ENCODE data around the gene PLA2G2C. TPM values are rescaled to one million over a fixed set of nuclear protein-coding genes. Genes with fewer than 3 reads are reported as not detected.

Gene PLA2G2C
- total RNA-seq, 2 experiments from 2014 or later = 0.44 to 0.57 TPM

- Histone ChIP-seq H3K4me2 (ENCODE audit: low read length) (no peak overlapping the region), H3K36me3 (ENCODE audit: insufficient read depth, low read length) (no peaks in the 10 kb centered on the region), H3K27ac (ENCODE audit: low read depth, low read length, poor library complexity, severe bottlenecking) (no peak overlapping the region), H3K79me2 (ENCODE audit: insufficient read depth, low read depth, low read length) (no peaks in the 10 kb centered on the region), H2AFZ (ENCODE audit: low read length) (no peak overlapping the region), H3K9me3 (ENCODE audit: low read length) (peaks cover 7% of the 10 kb centered on the region; the same call in 1 of the 2 replicates), H3K9me2 (ENCODE audit: insufficient read depth, low read length) (no peaks in the 10 kb centered on the region), H3K4me1 (ENCODE audit: insufficient read depth, low read length, poor library complexity, severe bottlenecking) (peaks cover 4% of the 10 kb centered on the region), H4K20me1 (ENCODE audit: insufficient read depth, low read length) (no peaks in the 10 kb centered on the region), H3K4me3 (ENCODE audit: low read depth, low read length, poor library complexity, severe bottlenecking) (no peak overlapping the region)
- TF ChIP-seq CTCF (conservative IDR thresholded peaks at IDR 0.05; ENCODE audit: low read length) = no peak
- TF ChIP-seq EZH2phosphoT487 (IDR thresholded peaks at IDR 0.05; ENCODE audit: borderline replicate concordance, low read depth, low read length) = no peak
- CTCF ChIA-PET (ENCODE audit: unreplicated experiment) = no interaction called here
- POLR2A ChIA-PET = interaction anchor here (0.7 kb wide), 1 partner anchor 26 kb away, joined by 3 read pairs; no protein-coding TSS in a partner anchor
- no peak for DNase-seq (ENCODE audit: low spot score)
- intact Hi-C loops (cut with micrococcal nuclease; ENCODE audit: unreplicated experiment) = no loop called here
- no TSS peak for BruUV-seq (replicated peaks)
Observed at GRCh38 chr1:20229171-20229570, 42.9 kb upstream of the PLA2G2C start.

GRCh38 chr1:20228314-20228825 lies 42.1 kb upstream of the PLA2G2C start:
- no TSS peak for BruUV-seq (replicated peaks)
- no peak overlapping the region for H3K4me3 ChIP-seq (ENCODE audit: low read depth, low read length, poor library complexity, severe bottlenecking)
- H3K4me2 ChIP-seq (ENCODE audit: low read length) = no peak overlapping the region
- CTCF ChIA-PET (ENCODE audit: unreplicated experiment) = no interaction called here
- intact Hi-C loops (cut with micrococcal nuclease; ENCODE audit: unreplicated experiment) = no loop called here
- no peak overlapping the region for H2AFZ ChIP-seq (ENCODE audit: low read length)
- no peaks in the 10 kb centered on the region for H4K20me1 ChIP-seq (ENCODE audit: insufficient read depth, low read length)
- peaks cover under 1% of the 10 kb centered on the region for H3K4me1 ChIP-seq (ENCODE audit: insufficient read depth, low read length, poor library complexity, severe bottlenecking)
- H3K36me3 ChIP-seq (ENCODE audit: insufficient read depth, low read length) = no peaks in the 10 kb centered on the region
- DNase-seq (ENCODE audit: low spot score) = no peak
- no peak overlapping the region for H3K27ac ChIP-seq (ENCODE audit: low read depth, low read length, poor library complexity, severe bottlenecking)
- no peaks in the 10 kb centered on the region for H3K9me2 ChIP-seq (ENCODE audit: insufficient read depth, low read length)
- H3K9me3 ChIP-seq (ENCODE audit: low read length) = peaks cover 7% of the 10 kb centered on the region; the same call in 1 of the 2 replicates
- no peaks in the 10 kb centered on the region for H3K79me2 ChIP-seq (ENCODE audit: insufficient read depth, low read depth, low read length)
- TF ChIP-seq EZH2phosphoT487 (IDR thresholded peaks at IDR 0.05; ENCODE audit: borderline replicate concordance, low read depth, low read length) (no peak), CTCF (conservative IDR thresholded peaks at IDR 0.05; ENCODE audit: low read length) (no peak)
- POLR2A ChIA-PET = no interaction called here

- no peak for DNase-seq (ENCODE audit: low spot score)
- ChIA-PET CTCF (ENCODE audit: unreplicated experiment) (no interaction called here), POLR2A (no interaction called here)
- TF ChIP-seq CTCF (conservative IDR thresholded peaks at IDR 0.05; ENCODE audit: low read length) = no peak
- Histone ChIP-seq H3K79me2 (ENCODE audit: insufficient read depth, low read depth, low read length) (no peaks in the 10 kb centered on the region), H3K4me2 (ENCODE audit: low read length) (no peak overlapping the region), H3K36me3 (ENCODE audit: insufficient read depth, low read length) (no peaks in the 10 kb centered on the region), H3K4me3 (ENCODE audit: low read depth, low read length, poor library complexity, severe bottlenecking) (no peak overlapping the region), H3K9me3 (ENCODE audit: low read length) (peaks cover 7% of the 10 kb centered on the region; the same call in 1 of the 2 replicates), H3K9me2 (ENCODE audit: insufficient read depth, low read length) (no peaks in the 10 kb centered on the region), H3K4me1 (ENCODE audit: insufficient read depth, low read length, poor library complexity, severe bottlenecking) (no peaks in the 10 kb centered on the region), H3K27ac (ENCODE audit: low read depth, low read length, poor library complexity, severe bottlenecking) (no peak overlapping the region), H4K20me1 (ENCODE audit: insufficient read depth, low read length) (no peaks in the 10 kb centered on the region), H2AFZ (ENCODE audit: low read length) (no peak overlapping the region)
- no TSS peak for BruUV-seq (replicated peaks)
- intact Hi-C loops (cut with micrococcal nuclease; ENCODE audit: unreplicated experiment) = no loop called here
Observed at GRCh38 chr1:20227704-20228103, 41.4 kb upstream of the PLA2G2C start.

All from OCI-LY7 (cell line).